ENCODE results near the gene PLA2G2D.

GRCh38 chr1:20165522-20165951, 46.2 kb upstream of the PLA2G2D start:
- TF ChIP-seq ZC3H10 (CRISPR knock-in tag; IDR thresholded peaks at IDR 0.05) = no peak
- TF ChIP-seq BACH2 (CRISPR knock-in tag; IDR thresholded peaks at IDR 0.05; ENCODE audit: borderline replicate concordance) = no peak
- TF ChIP-seq ARNTL (CRISPR knock-in tag; IDR thresholded peaks at IDR 0.05; ENCODE audit: borderline replicate concordance, low read depth) = no peak
- no peak for TF ChIP-seq ZFP30 (CRISPR knock-in tag; IDR thresholded peaks at IDR 0.05)
- TF ChIP-seq PATZ1 (CRISPR knock-in tag; IDR thresholded peaks at IDR 0.05; ENCODE audit: borderline replicate concordance) = no peak
- no peak for TF ChIP-seq TSHZ2 (CRISPR knock-in tag; IDR thresholded peaks at IDR 0.05)
- TF ChIP-seq SNAI2 (CRISPR knock-in tag; IDR thresholded peaks at IDR 0.05) = no peak
- no peak for TF ChIP-seq RARB (CRISPR knock-in tag; IDR thresholded peaks at IDR 0.05)
- no peak for TF ChIP-seq PPARA (CRISPR knock-in tag; IDR thresholded peaks at IDR 0.05; ENCODE audit: borderline replicate concordance)
- no peak for TF ChIP-seq ZFP3 (CRISPR knock-in tag; IDR thresholded peaks at IDR 0.05)
- TF ChIP-seq ZNF565 (CRISPR knock-in tag; conservative IDR thresholded peaks at IDR 0.05; ENCODE audit: low read depth) = no peak
- no peak for TF ChIP-seq CSDC2 (CRISPR knock-in tag; IDR thresholded peaks at IDR 0.05)
- TF ChIP-seq ESRRG (CRISPR knock-in tag; IDR thresholded peaks at IDR 0.05) = no peak
